HCT116 (cell line): ENCODE results near the gene RPRD1B.

Experiments used
- ELF1 ChIP-seq: IDR thresholded peaks from 2 replicates; pipeline ENCODE4 v1.6.1; 2012; ENCODE audit warnings: low read depth, borderline replicate concordance
- EZH2 ChIP-seq: fragments of 200-600 bp; sonication (generic); IDR thresholded peaks from 2 replicates; pipeline ENCODE4 v1.6.1; 2017; ENCODE audit warnings: antibody characterized with exemption, mixed run types
- SIN3A ChIP-seq: IDR thresholded peaks from 2 replicates; pipeline ENCODE4 v1.6.1; 2012; ENCODE audit warnings: low read depth
- TCF7L2 ChIP-seq: IDR thresholded peaks from 2 replicates; pipeline ENCODE4 v1.7.0; 2011; ENCODE audit warnings: borderline replicate concordance, inconsistent platforms; ENCODE audit not compliant: insufficient read depth, insufficient read length; ENCODE audit errors: extremely low read depth
- ZBTB33 ChIP-seq: IDR thresholded peaks from 2 replicates; pipeline ENCODE4 v1.6.1; 2011; ENCODE audit warnings: mild to moderate bottlenecking, low read length, moderate library complexity; ENCODE audit not compliant: insufficient replicate concordance; ENCODE audit errors: extremely low read depth
- TF ChIP-seq, protein P1 (sequence below), 3 experiments: fragments of 200-600 bp in 1 of 3; sonication (generic) in 1 of 3; IDR thresholded peaks in 2 of 3; conservative IDR thresholded peaks in 1 of 3; 2 replicates each; pipeline ENCODE4 v1.5.1; 2012 to 2017; ENCODE audit warnings: low read depth in 2 of 3, low read length in 2 of 3, antibody characterized with exemption in 1 of 3, borderline replicate concordance in 1 of 3, control low read depth in 1 of 3, mild to moderate bottlenecking in 1 of 3, mixed read lengths in 1 of 3, mixed run types in 1 of 3, moderate library complexity in 1 of 3; ENCODE audit not compliant: insufficient read depth in 1 of 3

DNA sequence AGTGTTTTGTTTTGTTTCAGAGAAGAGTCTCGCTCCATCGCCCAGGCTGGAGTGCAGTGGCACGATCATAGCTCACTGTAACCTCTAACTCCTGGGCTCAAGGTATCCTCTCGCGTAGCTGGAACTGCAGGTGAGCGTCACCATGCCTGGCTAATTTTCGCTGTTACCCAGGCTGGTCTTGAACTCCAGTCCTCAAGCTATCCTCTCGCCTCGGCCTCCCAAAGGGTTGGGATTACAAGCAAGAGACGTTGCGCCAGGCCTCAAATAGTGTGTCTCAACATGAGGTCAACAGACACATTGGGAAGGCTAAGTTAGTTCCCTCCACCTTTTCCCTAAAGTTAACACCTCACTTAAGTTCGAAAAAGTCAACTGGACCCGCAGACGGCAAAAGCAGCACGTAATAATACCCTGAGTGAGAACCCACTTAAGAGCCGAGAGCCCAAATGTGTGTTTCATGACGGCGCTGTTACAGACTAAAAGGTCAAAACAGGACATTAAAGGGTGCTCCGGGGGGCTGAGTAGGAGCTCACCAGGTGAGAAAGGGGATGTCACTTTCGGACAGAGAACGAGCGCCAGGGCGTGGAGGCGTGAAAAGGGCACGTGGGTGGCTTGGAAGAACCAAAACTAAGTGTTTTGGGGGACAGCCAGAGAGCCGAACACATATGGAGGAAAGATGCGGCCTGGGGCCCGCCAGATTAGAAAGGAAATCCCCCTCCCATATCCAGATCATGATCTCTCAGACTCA is 789 bp upstream of the RPRD1B start:
- TF ChIP-seq, protein P1, sequence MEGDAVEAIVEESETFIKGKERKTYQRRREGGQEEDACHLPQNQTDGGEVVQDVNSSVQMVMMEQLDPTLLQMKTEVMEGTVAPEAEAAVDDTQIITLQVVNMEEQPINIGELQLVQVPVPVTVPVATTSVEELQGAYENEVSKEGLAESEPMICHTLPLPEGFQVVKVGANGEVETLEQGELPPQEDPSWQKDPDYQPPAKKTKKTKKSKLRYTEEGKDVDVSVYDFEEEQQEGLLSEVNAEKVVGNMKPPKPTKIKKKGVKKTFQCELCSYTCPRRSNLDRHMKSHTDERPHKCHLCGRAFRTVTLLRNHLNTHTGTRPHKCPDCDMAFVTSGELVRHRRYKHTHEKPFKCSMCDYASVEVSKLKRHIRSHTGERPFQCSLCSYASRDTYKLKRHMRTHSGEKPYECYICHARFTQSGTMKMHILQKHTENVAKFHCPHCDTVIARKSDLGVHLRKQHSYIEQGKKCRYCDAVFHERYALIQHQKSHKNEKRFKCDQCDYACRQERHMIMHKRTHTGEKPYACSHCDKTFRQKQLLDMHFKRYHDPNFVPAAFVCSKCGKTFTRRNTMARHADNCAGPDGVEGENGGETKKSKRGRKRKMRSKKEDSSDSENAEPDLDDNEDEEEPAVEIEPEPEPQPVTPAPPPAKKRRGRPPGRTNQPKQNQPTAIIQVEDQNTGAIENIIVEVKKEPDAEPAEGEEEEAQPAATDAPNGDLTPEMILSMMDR (IDR thresholded peaks at IDR 0.05 in 2 of 3, conservative IDR thresholded peaks at IDR 0.05 in 1 of 3; ENCODE audit: borderline replicate concordance in 1 of 3, insufficient read depth in 1 of 3, low read depth in 2 of 3, low read length in 2 of 3): no peak
- TF ChIP-seq ZBTB33 (no peak), TCF7L2 (no peak), SIN3A (no peak), ELF1 (no peak), EZH2 (no peak)
